ENCODE data around the gene SLC35E1. TPM values are rescaled to one million over a fixed set of nuclear protein-coding genes. Genes with fewer than 3 reads are reported as not detected.

Gene SLC35E1
- total RNA-seq, 1 experiment from 2014 or later: 35.8 TPM

GRCh38 chr19:16525751-16526481, 46.3 kb downstream of the SLC35E1 start:
- peaks cover 41 to 92% (median 77%) of the 10 kb centered on the region in 3 experiments; a peak in 6 of 7 replicates for H3K36me3 Mint-ChIP-seq (ENCODE audit: insufficient read depth in 1 of 3, low read depth in 3 of 3)
- H3K4me3 Mint-ChIP-seq: no peak overlapping the region
- H3K79me2 ChIP-seq (ENCODE audit: insufficient read depth, low read length): no peaks in the 10 kb centered on the region
- no peak overlapping the region for H2BK5ac ChIP-seq (ENCODE audit: insufficient read length, low read length)
- H2AFZ ChIP-seq (ENCODE audit: low read length): no peak overlapping the region
- H3T11ph ChIP-seq (ENCODE audit: low read length): no peak overlapping the region
- H3K4me2 ChIP-seq (ENCODE audit: insufficient read depth, insufficient read length, low read length): no peak overlapping the region
- no CpG with 5 or more reads among the region's 29 CpGs for WGBS (ENCODE audit: extremely low coverage, insufficient read length, low lambda C conversion rate)
- no peaks in the 10 kb centered on the region for H3K23me2 ChIP-seq (ENCODE audit: insufficient read length, low read depth, low read length, poor library complexity, severe bottlenecking)
- H2BK120ac ChIP-seq (ENCODE audit: low read depth, low read length, poor library complexity, severe bottlenecking): no peak overlapping the region
- no peak overlapping the region for H2AK5ac ChIP-seq (ENCODE audit: insufficient read length, low read length)
- H4K5ac ChIP-seq (ENCODE audit: insufficient read length, low read depth, low read length): no peak overlapping the region
- H3K14ac ChIP-seq (ENCODE audit: insufficient read depth, low read length): no peak overlapping the region
- no peak overlapping the region for H3K23ac ChIP-seq (ENCODE audit: insufficient read length, low read depth, low read length)
- no peaks in the 10 kb centered on the region for H3K27me3 ChIP-seq (ENCODE audit: insufficient read depth, low read length)
- no peaks in the 10 kb centered on the region; the same call in 1 of the 2 replicates for H3K27me3 Mint-ChIP-seq (ENCODE audit: low read depth)
- H3K56ac ChIP-seq (ENCODE audit: insufficient read length, low read depth, low read length): no peak overlapping the region
- no peak overlapping the region for H2BK15ac ChIP-seq (ENCODE audit: low read depth, low read length)
- H3K9me3 ChIP-seq (ENCODE audit: control insufficient read depth, low read depth, low read length): no peaks in the 10 kb centered on the region
- no peak overlapping the region for H3K18ac ChIP-seq (ENCODE audit: insufficient read length, low read depth, low read length)
- no peak overlapping the region for H3K9ac ChIP-seq (ENCODE audit: extremely low read depth, insufficient read length, low read length)
- H3K9me3 Mint-ChIP-seq: no peaks in the 10 kb centered on the region
- H3K27ac Mint-ChIP-seq: no peak overlapping the region
- DNase-seq: no peak
- H3K4ac ChIP-seq (ENCODE audit: low read depth, low read length): no peak overlapping the region
- no peak overlapping the region for H2BK12ac ChIP-seq (ENCODE audit: insufficient read length, low read depth, low read length)
- H3K79me1 ChIP-seq (ENCODE audit: insufficient read depth, low read depth, low read length, poor library complexity, severe bottlenecking): no peaks in the 10 kb centered on the region
- no peak overlapping the region for H4K91ac ChIP-seq (ENCODE audit: insufficient read length, low read depth, low read length)
- H4K20me1 ChIP-seq (ENCODE audit: control insufficient read depth, insufficient read depth, insufficient read length): no peaks in the 10 kb centered on the region
- H3K4me1 ChIP-seq (ENCODE audit: insufficient read depth, low read length): no peaks in the 10 kb centered on the region
- no peak overlapping the region for H2BK20ac ChIP-seq (ENCODE audit: low read depth, low read length, poor library complexity, severe bottlenecking)
- no peak for TF ChIP-seq CTCF (conservative IDR thresholded peaks at IDR 0.05)
- no peaks in the 10 kb centered on the region for H3K4me1 Mint-ChIP-seq
- H4K8ac ChIP-seq (replicated peaks; ENCODE audit: insufficient read length, low read depth, low read length): no peak overlapping the region
- H3K27ac ChIP-seq (ENCODE audit: insufficient read length, low read depth, low read length): no peak overlapping the region
